ENCODE measurements around the gene DCAF7.
A peak's percentile ranks its signal among the peaks of the same experiment; 100 is the strongest.

DCAF7 gene

DNA sequence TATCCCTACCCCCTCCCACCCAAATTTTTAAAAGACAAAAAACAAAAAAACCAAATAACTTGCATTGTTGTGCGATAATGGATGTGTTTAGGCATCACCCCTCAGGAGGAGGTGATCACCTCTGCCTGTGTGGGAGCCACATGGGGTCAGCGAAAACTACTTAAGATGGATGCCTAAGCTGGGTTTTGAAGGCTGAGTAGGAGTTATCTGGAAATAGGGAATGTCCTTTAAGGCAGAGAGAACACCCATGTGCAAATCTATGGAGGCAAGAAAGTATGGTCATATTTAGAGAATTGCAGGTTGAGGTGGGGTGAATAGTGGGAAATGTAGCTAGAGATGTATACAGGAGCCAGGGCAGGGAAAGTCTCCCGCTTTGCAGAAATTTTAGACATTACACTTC, 44.9 kb downstream of the DCAF7 start:
- no peak for DNase-seq

DNA sequence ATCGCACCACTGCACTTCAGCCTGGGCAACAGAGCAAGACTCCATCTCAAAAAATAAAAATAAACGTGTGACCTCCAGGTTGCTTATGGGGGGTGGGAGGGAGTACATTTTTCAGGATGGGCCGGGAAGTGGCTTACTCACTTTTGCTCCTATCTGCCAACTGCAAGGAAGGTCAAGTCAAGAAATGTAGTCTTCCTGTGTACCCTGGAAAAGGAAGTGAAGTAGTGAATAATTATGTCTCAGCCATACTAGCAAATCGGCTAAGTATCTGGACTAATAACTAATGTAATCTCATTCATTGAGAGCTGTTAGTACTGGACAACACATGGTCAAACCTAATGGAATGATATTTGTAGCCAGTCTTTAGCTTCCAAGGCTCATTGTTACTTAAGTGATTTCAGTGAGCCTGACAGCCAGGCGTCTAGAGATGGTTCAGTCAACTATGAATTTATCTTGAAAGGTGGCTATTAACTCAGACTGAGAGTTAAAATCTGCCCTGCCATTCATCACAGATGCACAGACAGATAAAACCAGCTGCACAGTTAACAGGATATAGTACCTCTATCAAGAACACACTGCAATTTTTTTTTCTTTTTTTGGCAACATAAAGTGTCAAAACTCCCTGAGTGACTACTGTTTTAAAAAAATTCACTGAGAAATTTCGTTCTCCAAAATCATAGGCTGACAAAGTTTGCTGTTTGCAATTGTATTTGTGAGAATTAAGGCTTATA, 46.7 kb downstream of the DCAF7 start:
- no peak for DNase-seq

DNA sequence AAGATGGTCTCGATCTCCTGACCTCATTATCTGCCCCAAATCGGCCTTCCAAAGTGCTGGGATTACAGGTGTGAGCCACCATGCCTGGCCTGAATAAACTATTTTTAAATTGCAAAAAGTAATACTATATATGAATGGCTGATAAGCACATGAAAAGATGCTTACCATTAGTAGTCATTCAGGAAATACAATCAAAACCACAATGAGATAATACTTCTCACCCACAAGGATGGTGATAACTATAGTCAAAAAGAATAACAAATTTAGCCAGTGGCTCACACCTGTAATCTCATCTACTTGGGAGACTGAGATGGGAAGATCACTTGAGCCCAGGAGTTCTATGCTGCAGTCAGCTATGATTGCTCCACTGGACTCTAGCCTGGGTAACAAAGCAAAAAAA, 48.0 kb downstream of the DCAF7 start:
- DNase-seq, result no peak

DNA sequence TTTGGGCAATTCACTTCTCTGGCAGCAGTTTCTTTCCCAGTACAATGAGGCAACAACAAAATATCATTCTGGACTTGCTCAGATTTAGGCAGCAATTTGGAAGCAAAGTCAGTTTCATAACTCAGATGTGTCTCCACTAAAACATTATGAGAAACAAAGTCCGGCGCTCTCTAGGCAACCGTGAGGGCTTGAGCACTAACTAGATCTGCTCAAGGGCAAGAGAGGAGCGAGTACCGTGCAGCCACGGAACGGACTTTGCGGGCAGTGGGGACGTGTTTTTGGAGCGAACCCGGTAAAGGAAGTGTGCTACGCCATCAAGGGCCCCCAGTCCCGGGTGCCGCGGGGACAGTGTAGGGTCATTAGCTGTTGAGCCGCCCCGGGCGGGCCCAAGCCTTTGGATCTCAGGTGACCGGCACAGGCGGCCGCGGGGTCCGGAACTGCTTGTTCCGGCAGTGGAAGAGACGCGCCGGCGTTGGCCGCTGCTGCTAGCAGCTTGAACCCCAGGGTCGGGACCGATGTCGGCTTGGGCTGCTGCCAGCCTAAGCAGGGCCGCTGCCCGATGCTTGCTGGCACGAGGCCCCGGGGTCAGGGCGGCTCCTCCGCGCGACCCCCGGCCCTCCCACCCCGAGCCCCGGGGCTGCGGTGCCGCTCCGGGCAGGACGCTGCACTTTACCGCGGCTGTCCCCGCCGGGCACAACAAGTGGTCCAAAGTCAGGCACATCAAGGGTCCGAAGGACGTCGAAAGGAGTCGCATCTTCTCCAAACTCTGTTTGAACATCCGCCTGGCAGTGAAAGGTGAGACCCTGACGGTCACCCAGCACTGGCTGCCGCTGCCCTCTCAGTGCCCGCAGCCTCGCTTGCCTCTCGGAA, 50.5 kb downstream of the DCAF7 start, which contains the start of gene TACO1:
Gene TACO1, plus strand, starts transcription at position 327 of the 870 bp plus-strand sequence. Its CDS starts 189 bp downstream, at position 516.
- peak; percentile 83 for DNase-seq

DNA sequence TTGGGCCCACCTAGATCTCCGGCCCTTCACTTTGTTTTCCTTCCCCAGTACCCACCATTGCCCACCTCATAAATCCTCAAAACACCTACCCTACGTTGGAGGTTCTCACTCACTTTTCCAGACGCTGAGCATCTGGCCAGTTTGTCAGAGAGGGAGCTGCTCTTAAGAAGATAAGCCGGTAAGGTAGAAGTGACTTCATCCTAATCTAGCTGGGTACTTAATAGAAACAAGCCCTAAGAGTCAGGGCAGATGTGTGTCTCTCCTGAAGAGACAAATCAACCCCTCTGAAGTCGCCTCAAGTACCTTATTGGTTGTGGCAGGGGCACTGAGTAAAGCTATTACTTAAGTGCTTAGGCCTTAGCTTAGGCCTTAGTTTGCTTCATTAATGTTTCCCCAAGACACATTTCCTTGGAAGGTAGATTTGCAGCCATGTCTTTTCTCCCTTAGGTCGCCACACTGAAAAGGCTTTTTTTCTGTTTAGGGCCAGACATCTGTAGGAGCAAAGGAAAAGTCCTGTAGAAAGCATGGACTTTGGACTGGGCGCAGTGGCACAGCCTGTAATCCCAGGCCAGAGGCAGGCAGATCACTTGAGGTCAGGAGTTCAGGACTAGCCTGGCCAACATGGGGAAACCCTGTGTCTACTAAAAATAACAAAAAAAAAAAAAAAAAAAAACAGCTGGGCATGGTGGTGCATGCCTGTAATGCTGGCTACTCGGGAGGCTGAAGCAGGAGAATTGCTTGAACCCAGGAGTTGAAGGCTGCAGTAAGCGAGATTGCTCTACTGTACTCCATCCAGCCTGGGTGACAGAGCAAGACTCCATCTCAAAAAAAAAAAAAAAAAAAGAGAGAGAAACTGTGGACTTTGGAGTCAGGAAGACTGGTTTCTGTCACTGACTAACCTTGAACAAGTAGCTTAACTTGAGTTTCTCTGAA, 51.4 kb downstream of the DCAF7 start:
- DNase-seq, result no peak

DNA sequence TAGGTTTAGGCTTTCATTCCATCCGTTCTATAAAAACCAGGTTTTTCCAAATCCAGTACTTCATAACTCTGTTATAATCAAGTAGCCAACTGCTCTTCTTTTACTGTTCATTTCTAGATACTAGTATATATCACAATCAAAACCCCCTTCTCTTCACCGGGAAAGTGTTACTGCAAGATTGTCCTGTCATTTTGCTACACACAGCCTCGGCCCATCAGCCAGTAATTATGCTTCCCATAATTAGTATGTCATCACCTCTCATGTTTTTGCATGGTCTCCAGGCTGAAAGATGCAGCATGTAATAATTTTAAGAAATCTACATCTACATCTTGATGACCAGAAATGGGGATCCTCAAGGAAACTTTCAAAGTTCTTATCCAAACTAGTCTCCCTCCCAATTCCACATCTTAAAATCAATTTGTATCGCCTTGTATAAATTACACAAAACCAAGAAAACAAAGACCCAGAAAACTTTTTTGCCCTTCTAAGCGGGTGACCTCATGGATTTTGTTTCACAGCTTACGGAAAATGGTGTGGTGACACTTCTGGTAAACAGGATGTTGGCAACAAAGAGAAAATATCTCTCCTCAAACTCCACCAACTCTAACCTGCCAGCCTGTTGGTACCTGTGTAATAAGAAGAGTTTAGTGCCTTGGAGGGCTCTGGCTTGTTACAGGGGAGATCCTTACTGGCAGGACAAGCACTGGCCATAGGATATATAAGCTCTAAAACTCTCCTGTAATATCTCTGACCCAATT, 59.7 kb downstream of the DCAF7 start:
- DNase-seq, result no peak

DNA sequence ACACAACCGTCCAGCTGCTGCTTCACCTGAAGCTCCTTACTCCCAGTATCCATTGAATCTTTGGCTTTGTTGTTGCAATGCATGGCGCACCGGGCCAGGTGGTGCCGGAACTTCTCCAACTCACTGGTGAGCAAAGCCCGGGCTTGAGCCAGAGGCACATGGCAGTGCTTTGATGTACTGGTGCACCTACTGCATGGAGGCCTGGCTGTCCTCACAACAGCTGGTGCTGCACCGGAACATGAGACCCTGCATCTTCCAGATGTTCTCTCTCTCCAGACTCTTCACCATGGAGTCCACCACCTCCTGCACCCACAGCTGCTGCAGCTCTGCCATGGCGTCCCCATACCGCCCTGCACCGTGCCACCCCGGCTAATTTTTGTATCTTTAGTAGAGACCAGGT, 60.6 kb downstream of the DCAF7 start:
- no peak for DNase-seq

DNA sequence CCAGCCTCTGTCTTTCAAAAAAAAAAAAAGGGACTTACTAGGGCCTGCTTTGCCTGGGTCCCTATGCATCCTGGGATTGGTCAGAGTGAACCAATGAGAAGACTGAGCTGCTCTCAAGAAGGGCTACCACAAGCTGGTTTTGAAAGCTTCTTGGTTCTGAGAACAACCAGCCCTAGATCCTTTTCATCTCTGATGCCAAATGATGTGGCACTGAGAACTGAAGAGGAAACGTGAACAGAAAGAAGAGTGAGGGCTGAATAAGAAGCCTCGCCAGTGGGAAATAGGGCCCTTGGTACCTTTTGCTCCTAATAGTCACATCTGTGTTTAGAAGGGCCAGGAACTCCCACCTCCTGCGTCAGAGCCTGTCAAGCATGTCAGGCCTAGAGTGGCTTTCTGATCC, 61.1 kb downstream of the DCAF7 start:
- DNase-seq, result peak; percentile 25

DNA sequence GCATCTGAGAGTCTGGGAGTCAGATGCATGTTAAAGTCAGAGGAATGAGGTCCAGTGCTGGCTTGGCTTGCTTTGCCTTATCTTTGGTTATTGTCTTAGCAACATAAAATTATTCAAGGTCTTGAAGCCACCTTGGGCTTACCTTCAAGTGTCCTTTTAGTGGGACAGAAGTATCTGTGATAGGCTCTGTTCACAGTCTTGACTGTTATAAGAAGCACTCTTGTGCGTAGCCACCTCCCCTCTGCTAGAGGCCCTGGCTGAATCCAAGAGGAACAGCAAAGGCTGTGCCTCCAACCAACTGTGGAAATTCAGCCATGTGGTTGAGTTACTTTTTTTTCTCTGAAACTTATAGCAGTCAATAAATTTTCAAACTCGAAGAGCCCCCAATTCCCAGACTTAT, 63.4 kb downstream of the DCAF7 start:
- DNase-seq, result no peak

DNA sequence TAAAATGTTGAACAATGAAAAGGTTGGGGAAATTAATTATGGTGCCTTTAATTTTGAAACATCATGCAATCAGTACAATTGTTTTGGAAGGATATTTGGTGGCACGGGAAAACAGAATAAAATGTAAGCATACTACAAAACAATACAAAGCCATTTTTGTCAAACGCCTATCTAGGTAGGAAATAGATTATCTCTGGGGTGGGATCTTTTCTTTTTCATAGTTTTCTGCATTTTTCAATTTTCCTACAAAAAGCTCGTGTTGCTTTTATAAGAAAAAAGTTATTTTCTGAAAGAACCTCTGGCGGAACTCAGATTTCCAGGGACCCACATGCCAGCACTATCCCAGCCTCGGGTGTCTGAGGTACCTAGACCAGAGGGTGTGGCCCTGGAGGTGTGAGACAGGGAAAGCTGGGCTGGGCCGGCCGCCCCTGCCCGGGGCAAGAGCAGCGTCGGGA, 71.0 kb downstream of the DCAF7 start:
- DNase-seq, result no peak

DNA sequence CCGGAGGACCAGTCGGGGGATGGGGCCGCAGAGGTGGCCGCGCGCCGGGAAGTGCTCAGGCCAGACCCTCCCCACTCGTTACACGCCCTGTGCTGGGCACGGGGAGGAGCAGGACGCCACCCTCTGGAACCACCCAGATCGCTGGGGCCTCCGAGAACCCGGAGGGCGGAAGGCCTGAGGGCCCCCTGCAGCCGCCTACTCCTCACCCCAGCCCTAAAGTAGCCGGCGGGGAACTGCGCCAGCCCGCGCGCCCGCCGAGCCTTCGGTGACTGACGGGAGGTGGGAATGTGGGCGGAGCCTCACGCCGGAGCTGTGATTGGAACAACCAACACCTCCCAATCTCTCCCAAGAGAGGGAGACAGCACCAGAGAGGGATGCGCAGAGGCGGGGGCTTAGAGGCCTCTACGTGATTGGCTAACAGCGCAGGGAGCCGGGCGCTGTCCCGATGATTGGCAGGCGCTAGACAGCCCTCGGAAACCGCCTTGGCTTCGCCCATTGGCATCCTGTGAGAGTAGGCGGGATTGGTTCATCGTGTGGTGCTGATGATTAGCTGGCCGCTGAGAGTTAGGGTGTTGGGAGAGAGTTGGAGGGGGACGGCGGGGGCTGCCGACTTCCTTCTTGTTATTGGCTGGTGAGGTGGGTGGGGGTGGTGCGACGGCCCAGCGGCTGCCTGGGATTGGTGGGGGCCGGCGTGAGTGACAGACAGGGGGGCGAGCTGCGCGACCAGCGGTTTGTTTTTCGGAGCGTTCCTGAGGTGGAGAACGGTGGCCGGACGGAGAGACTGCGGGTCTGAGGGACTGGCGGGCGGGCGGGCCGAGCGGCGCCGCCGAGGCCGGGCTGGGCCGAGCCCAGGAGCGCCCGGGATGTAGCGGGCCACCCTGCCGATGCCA, 71.7 kb downstream of the DCAF7 start, which contains the start of gene MAP3K3:
Gene MAP3K3, plus strand, starts transcription at position 734 of the 890 bp plus-strand sequence. CDS start 343 bp downstream, outside the sequence.
- peak; percentile 98 for DNase-seq

DNA sequence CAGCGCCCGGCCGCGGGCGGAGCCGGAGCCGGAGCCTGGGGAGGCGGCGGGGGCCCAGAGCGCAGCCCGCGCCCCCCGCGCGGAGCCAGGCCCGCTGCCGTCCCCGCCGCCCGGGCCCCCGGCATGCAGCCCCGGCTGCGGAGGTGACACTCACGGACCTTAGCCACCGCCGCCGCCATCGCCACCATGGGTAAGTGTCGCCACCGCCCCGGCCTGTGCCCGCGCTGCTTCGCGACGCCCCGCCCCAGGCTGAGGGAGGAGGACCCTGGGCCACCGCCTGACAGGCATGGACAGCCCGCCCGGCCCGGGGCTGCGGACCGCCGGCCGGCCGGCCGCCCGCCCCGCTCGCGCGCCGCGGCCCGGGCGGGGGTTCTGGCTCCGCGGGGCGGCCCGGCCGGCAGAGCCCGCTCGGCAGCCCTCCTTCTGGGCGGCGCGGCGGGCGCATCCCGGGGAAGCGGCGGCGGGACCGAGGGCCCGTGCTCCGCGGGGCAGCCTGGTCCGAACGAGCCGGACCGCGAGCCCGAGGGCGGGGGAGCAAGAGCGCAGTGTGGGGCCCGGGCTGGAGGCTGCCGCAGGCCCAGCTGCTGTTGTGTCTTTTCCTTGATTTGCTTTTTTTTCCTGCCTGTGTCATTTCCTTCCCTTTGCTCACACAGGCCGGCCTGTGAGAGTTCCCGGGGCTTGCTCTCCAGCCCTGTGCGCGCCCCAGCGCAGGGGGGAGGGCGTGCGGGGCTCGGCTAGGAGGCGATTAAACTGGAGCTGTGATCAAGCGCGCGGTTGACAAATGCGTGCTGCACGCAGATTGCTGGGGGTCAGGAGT, 72.5 kb downstream of the DCAF7 start:
- DNase-seq, result peak; percentile 65

DNA sequence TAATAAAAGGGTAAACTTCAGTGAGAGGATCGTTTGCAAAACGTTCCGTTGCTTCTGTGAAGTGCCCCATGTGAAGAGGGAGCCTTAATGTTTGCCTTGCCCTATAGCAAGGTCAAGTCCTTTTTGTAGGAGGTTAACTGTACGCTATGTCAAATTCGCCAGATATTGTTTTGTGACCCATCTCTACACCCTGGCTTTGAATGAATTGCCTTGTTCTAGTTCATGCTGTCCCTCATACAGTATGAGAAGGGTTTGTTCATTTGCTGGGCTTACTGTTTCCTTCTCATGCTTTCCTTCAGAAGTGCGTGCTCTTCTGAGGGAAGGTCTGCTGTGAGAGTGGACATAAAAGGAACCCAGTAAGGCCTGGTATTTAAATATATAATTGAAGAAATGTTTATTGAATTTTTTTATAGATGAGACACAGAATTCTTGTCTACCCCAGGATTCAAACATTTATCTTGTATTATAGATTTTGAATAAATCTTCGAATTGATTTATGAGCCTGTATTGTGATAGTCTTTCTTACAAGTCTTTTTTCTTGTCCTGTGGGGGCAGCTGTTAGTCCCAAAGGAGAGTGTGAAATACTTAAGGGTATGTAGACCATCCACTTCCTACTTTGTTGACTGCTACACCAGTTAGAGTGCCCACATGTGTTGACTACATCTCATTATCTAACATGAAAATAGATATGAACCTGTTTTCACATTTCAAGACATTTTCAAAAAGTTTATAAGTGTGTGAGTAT, 73.7 kb downstream of the DCAF7 start:
- DNase-seq, result no peak

DNA sequence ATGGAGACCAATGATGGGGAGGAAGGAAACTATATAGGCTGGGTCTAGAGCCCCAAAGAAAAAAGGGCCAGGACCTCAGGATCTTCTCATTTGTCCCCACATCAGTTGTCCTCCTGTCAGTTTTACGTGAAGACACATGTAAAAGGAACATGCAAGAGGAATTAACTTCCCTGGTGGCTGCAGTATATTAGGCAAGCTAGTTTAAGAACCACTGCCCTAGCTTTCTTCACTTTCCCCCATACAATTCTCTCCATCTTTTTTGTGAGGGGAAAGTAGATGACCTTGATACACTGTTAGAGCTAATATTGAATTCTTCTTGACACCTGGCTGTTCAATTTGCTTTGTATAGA, 74.2 kb downstream of the DCAF7 start:
- no peak for DNase-seq

DNA sequence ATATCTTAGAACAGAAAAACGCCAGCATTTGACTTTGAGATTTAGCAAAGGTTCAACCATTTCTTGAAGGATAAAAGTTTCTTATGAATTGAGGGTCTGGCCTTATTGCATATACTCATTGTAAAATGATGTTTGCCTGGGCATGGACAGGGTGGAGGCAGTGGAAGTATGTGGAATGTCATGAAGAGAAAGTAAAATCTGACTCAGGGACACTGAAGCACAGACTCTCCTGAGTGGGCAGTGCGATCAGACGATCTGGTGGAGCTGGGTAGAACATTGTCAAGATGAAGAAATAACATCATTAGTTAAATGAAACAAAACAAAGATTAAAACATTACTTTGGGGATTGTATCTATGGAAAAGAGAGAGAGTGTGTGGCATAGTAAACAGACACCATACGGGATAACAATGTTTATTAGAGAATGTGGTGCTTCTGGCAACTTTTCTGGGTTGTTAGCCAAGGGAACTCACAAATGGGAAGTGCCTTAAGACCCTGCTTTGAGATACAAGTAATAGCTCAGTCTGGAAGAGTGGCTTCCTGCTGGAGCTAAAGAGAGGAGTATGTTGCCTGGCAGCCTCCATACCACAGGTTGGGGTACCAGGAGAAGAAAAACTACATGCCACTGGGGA, 76.4 kb downstream of the DCAF7 start:
- DNase-seq, result no peak

DNA sequence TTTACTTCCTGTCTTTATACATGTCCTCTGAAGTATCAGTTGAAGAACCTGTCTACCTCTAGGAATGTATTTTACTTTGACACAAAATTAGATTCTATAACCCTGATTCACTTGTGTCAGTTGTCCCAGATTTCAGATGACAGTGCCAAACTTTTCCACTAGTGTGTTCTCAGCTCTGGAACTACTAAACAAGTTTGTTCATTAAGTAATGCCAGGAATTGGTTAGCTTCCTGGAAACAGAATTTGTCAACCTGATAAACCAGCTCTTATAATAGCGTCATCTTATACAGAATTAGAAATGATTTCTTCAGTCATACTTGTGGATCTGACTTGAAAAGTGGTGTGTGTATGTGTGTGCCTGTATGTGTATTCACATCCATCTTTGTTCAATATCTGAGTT, 79.3 kb downstream of the DCAF7 start:
- DNase-seq, result no peak

DNA sequence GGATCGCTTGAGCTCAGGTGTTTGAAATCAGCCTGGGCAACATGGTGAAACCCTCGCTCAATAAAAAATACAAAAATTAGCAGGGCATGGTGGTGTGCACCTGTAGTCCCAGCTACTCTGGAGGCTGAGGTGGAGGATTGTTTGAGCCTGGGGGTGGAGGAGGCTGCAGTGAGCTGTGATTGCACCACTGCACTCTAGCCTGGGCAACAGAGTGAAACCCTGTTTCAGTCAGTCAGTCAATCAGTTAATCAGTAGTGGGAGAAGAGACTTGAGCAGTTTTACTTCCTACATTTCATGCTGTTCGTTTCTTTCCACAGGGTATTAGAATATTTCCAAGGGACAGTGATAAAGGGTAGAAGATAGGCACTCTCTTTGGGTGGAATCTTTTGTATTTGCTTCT, 80.8 kb downstream of the DCAF7 start:
- no peak for DNase-seq

DNA sequence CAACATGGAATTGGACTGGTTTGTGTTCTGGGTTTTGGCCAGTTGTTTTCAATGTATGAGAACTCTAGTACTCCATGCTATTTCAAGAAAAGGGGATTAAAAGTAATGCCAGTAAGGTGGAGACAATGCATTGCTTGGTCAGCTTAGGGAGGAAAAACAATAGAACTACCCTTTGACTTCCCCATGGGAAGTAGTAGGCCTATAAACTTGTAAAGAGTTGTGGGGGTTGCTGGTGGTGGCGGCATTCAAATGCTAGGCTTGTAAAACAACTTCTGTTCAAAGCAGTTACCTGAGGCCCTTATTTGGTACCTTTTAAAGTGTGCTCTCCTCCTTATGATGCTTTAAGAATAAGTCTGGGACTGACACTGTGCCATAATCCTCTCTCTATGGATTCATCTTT, 81.3 kb downstream of the DCAF7 start:
- no peak for DNase-seq

DNA sequence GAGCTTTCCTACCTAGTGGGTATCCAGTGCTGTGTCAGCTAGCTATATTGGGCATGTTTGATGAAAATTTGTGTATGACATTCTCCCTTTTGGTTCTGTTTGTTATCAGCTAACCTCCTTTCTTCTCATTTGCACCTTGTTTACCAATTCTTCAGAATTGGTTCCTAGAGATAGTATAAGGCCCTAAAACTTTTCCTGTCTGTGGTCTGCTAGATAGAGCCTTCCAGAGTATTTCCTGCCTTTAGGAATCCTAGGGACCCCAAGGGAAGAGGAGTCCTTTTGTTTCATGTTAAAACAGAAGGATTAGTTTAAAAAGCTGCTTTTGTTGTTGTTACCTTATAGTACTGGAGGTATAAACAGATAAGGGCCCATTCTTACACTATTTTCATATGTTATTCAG, 83.5 kb downstream of the DCAF7 start:
- no peak for DNase-seq

All from stimulated activated CD4-positive, alpha-beta T cell treated with anti-CD3 and anti-CD28 coated beads, Interleukin-4, amount 100 ng/mL, for 24 hours (primary cell).